HG03558 (cell line): ENCODE measurements around the gene TRMT61A.

Experiments
- ATAC-seq: cut with Tn5 transposase; IDR thresholded peaks from one replicate; pipeline ENCODE4 v1.9.1; 2021; ENCODE audit warnings: moderate number of reproducible peaks; ENCODE audit not compliant: unreplicated experiment; ENCODE audit errors: extremely low read depth

TRMT61A gene

DNA sequence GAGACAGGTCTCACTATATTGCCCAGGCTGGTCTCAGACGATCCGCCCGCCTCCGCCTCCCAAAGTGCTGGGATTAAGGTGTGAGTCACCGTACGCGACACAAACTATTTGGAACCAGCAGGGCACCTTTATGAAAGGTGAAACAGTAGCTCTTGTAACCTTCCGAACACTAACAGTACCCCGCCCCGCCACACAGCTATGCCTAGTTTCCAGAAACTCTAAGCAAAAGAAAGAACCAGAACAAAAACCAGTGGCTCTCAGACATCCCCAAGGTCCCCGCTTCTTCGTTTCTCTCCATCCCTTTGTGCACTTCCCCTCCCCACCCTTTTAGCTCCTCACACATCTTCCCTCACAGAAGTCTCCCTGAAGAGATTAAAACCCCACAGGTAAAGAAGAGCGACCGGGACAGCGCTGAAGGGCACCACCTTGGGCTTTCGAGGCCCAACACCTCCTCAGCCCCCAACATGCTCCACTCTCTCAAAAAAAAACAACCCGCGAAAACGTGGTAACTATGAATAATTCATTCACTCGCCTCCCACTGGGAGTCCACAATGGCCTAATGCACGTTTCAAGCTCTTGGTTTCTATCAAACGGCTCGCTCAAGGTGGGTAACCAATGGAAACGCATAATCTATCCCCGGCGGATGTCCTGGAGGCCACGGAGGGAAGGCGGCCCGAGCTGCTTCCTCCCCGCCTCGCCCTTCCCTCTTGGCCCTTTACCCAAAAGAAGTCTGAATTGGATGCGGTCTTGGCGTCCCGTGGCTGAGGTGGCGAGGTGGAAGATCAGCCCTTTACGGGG lies 32.6 kb downstream of the TRMT61A start:
- peak; percentile 3 for ATAC-seq

DNA sequence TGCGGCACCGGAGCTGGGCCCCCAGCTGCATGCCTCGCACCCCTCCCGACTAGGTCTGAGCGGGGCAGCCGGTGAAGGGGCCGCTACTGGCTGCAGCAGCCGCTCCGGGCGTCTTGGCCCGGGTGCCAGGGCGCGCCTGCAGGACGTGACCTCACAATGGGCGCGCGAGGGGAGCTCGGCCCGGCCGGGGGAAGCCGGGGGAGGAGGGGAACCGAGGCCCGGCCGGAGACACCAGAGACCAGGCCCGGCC lies 33.1 kb downstream of the TRMT61A start:
- no peak for ATAC-seq

DNA sequence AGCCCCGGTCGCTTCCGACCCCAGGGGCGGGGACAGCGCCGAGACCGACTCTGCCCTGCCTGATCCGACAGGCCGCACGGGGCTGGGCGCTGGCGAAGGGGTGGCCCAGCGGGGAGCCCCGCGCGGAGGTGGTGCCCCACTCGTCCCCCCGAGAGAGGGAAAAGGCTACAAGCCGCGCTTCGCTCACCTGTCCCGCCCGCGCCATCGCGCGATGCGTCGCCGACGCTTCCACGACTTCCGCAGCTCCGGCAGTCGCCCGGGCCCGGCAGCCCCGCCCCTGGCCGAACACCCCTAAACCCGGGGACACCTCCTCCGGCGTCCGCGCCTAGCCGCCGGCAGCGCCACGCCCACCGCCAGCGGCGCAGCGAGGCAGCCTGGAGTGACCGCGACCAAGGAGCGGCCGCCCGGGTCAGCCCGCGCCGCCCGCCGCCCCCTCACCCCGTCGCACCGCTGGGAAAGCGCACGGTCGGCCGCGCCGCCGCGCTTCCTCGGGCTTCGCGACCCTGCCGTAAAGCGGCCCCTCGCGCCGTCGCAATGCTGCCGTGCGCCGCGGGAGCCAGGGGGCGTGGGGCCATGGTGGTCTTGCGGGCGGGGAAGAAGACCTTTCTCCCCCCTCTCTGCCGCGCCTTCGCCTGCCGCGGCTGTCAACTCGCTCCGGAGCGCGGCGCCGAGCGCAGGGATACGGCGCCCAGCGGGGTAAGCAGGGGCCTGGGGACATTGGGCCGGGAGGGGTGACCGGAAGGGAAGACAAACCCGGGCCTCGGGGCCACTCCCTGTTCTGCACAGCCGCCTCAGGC lies 33.6 kb downstream of the TRMT61A start, which contains the start of the genes BAG5 and COA8:
TSS of gene BAG5 (minus strand) at position 229 of the 797 bp plus-strand sequence. CDS start 1,493 bp downstream, outside the sequence.
TSS of gene COA8 (plus strand) at position 532 of the 797 bp plus-strand sequence. CDS start at position 574, 42 bp downstream.
- ATAC-seq = peak; percentile 62

DNA sequence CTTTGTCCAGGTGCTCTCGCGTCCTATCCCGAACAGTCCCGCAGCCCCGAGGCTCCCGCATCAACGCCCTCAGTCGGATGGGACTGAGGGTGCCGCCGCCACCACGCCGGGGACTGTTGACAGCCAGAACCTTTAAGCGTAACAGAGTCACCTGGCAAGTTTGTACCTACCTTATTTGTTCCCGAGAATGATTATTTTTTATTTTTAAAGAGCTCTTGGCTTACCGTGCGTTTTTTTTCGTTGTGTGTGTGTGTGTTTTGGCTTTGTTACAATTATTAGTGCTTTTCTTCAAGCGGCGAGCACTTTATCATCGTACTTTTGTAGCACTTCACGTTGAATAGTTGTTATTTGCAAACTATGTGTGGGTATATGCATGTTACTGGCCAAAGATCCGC lies 34.2 kb downstream of the TRMT61A start:
- no peak for ATAC-seq

DNA sequence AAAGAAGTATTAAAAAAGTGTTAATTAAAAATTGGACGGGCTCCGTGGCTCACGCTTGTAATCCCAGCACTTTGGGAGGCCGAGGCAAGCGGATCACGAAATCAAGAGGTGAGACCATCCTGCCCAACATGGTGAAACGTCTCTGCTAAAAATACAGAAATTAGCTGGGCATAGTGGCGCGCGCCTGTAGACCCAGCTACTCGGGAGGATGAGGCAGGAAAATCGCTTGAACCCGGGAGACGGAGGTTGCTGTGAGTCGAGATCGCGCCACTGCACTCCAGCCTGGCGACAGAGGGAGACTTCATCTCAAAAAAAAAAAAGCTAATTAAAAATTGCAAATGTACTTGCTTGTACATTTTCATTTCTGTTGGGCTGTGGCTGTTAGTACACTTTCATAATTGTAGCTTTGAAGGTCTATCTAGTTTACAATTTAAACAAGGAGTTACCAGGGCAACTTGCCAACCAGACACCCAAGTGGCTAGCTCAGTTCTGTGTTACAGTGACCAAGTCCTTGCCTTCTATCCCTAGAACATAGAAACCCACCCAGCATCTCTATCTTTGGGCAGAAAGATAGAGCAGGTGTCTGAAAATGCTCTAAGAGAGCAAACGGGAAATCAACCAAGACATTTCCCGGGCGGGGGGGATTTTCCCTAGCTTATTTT lies 35.0 kb downstream of the TRMT61A start:
- ATAC-seq = no peak

DNA sequence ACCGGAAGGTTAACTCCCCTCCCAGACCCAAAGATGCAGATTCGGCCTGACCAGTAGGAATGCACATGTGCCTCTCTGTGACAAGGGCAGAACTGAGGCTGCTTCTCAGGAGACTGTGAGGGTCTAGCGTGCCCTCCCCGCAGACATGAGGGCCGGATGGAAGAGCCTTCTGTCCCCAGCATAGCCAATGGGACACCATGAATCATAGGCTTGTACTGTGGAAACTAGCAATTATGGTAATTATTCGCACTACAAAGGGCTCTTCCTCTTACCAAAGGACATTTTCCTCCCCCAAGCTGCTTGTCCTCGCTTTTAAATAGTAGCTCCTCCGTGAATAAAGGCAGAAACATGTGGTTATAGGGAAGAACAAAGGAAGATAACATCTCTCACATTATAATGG lies 40.0 kb downstream of the TRMT61A start:
- ATAC-seq = no peak

DNA sequence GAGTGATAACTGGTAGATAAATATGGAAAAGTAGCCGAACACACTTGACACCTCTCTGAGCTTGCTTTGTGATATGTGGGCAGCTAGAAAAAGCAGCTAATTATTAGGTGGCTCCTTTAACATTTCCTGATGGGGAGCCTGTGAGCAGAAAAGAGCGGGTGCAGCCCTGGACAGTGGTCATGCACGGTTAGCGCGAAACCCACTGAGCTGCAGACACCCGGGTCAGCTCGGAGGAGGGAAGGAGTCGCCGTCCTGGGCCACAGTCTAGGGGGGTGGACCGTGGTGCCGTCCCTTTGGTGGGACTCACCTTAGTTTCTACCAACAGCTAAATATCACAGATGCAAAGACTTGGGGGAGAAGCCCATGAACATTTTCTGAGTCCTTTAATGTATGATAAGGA lies 40.4 kb downstream of the TRMT61A start:
- no peak for ATAC-seq

DNA sequence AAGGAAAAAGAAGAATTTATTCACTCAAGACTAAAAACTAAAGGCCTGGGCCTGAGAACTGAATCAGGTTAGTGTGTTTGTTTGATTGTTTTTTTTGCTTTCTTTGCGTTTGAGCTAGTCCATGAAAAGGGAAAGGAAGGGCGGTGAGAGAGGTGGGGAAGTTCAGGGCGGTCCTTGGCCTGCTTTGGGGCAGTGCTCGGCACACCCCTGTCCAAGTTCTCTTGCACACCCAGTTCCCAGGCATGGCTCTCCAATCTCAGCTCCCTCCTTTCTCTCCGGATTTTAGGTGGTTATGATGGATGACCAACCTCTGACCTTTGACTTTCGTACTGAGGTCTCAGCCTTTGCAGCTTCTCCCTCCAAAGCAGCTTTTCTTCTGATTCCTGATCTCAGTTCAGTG lies 45.1 kb downstream of the TRMT61A start:
- ATAC-seq = no peak

DNA sequence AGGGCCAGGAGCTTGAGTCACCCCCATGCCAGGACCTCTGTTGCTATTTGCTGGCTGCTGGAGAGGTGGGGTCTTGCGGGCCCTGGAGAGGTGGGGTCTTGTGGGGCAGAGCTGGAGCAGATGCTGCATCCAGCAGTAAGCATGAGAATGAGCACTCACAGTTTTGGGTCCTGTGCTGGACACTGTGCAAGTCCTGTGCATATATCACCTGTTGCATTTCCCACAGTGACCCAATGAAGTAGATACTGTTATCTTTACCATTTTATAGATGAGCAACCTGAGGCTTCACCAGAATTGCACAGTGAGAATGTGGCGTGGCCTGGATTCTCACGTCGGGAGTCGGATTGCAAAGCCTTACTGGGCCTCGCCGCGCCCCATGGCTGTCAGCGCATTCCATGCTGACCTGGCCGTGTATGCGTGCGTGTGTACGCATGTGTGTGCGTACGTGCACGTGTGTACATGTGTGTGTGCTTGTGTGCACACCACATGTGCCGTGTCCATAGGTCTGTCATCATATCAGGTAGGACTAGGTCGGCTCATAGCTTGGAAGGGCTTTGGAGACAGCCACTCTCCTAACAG lies 45.8 kb downstream of the TRMT61A start:
- no peak for ATAC-seq

DNA sequence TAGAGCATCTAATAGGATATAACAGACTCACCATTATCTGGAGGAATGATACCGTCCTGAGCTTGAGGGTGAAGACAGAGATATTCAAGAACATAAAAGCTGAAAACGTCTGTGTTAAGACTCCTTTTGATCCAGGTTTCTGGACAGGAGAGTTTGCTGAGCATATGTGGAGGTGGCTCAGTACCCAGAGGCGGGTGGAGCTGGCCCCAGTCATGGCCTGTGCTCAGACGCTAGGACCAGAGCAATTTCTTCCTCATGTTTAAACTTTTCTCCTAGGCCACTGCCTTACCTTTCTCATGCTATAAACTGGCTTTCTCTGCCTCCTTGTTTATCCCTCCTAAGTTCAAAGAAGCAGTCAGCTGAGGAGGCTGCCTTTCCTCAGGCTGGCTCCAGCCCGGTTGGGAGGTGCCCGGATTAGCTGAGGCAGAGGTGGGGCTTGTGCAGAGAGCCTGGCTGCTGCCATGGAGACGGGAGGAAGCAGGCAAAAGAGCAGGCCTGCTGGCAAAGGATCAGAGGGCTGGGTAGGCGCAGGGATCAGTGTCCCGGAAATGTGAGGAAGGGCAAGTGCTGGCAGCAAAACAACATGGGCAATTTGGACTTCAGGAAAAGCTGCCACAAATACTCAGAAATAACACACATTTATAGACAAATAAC lies 47.5 kb downstream of the TRMT61A start:
- ATAC-seq = no peak

DNA sequence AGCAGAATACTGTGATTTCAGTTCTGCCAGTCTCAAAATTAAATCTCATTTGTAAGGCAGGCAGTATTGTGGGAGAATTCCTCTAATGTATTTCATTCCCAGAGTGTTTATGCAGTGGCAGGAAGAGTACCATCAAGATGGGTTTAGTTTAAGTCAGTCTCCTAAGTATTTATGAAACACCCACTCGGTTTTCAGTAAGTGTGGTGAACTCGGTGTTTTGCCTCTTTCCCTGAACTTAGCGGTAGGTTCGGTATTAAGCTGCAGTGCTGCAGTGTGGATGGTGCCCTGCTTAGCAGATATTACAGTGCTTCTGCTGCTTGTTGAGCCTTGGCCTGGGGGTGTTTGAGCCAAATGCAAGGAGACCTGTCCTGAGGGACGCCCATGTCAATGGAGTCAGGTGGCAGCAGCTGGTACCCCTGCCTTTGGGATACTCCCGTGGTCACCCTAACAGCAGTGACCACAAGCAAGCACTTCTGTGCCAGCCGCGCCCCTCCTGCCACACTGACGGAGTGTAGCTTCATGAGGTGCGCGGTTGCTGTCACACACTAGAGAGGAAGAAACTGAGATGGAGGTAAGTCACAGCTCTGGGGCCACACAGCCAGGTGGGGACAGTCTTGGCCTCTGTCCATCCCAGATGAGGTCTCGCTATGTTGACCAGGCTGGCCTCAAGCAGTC lies 49.5 kb downstream of the TRMT61A start:
- ATAC-seq = no peak

DNA sequence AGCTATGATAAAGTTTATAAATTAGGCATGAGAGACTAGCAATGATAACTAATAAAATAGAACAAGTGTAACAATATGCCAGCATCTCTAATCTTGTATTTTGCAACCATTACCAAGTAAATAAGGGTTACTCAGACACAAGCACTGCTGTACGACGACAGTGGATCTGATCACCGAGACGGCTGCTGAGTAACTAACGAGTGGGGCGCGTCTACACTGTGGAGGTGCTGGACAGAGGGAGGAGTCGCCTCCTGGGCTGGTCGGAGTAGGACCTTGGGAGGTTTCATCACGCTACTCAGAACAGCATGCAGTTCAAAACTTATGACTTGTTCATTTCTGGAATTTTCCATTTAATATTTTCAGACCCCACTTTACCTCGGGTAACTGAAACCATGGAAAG lies 52.2 kb downstream of the TRMT61A start:
- ATAC-seq = no peak

DNA sequence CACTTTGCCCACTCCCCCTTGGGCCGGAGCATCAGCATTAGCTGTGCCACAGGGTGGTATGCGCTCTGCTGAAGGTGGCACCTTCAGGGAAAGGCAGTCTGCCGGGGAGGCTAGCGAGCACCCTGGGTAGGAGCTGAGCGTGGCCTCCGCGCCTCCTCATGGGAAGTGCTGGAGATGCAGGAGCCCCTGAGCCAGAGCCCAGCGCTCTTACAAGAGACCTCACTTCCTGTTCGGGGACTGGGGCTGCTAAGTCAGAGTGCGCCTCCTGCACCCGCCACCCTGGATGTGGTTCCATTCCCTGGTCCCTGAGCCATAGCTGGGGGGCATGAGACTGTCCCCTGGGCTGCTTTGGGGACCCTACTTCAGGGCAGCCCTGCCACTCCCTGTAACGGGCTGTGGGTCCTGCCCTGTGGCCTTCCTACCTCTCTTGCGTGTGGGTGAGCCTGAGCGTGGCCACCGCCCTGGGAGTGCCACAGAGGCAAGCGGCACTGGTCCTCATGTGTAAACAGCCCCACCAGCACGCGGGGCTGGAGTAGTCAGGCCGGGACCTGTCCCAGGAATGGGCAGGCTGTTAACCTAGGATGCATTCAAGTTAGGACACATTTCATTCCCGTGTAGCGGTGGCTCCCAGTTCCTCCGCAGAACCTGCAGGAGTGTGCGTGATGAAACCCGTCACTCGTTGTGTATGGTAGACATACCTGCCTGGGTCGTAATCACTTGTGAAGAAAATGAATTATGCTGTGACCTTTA lies 53.1 kb downstream of the TRMT61A start:
- ATAC-seq = no peak

DNA sequence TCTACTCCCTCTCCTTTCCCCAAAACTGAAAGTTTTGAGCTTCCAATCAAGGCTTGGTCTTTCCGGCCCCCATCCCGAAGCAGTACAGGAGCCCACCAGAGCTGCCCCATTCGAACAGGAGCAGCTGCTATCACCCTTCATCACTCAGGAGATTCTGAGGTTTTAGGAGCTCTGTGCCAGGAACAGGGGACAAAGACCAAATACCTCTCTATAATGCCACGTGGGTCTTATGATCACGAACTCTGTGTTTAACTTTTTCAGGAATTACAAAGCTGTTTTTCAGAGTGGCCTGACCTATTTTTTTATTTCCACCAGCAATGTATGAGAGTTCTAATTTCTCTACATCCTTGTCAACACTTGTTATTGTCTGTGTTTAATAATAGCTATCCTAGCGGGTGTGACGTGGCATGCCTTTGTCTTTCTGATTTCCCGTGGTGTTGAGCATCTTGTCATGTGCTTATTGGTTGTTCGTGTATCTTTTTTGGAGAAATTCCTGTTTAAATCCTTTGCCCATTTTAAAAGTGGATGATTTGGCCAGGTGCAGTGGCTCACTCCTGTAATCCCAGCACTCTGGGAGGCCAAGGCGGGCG lies 55.4 kb downstream of the TRMT61A start:
- no peak for ATAC-seq
